GM06990 (cell line): ENCODE results near the gene OVCA2.

ENCODE experiments used
- DNase-seq: peaks from one replicate; pipeline ENCODE4 v3.0.0-alpha.2; 2011; ENCODE audit not compliant: insufficient read length; ENCODE audit errors: extremely low read depth
- H3K27me3 ChIP-seq: replicated peaks from 2 replicates; pipeline ENCODE4 v1.6.0; 2011; ENCODE audit warnings: low read length; ENCODE audit not compliant: control insufficient read depth, insufficient read depth
- H3K36me3 ChIP-seq: 2 replicates; pipeline ENCODE4 v1.5.1; 2011; ENCODE audit warnings: low read length; ENCODE audit not compliant: control insufficient read depth, insufficient read depth
- H3K4me3 ChIP-seq: replicated peaks from 2 replicates; pipeline ENCODE4 v1.5.1; 2011; ENCODE audit warnings: low read depth, mild to moderate bottlenecking, control low read depth, low read length
- TF ChIP-seq, protein P1 (sequence below): IDR thresholded peaks from 2 replicates; pipeline ENCODE4 v1.5.1; 2011; ENCODE audit warnings: low read length, control low read depth, mild to moderate bottlenecking, inconsistent platforms; ENCODE audit not compliant: insufficient read depth, poor library complexity, severe bottlenecking

OVCA2 gene

DNA sequence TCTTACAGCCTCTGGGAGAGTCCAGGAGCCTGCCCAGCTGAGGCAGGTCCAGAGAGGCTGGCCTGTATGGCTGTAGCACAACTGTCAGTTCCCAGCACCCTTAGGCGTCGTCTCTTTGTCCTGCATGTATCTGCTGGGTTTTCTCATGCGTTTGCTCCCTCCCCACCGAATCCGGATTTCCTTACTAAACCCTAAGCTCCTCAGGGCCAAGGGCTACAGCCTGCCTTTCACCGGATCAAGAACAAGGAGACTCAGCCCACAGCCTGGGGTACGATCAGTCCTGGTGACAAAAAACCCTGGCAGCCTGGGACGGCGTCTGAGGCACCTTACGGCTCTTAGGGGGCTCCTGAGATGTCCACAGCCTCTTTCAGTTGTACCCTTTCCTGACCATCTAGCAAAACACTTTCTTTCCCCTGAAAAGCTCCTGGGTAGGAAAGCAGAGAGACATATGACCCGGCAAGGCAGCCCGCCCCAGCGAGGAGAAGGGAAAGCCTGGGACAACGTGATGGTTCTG, 25.3 kb downstream of the OVCA2 start:
- TF ChIP-seq, protein P1, sequence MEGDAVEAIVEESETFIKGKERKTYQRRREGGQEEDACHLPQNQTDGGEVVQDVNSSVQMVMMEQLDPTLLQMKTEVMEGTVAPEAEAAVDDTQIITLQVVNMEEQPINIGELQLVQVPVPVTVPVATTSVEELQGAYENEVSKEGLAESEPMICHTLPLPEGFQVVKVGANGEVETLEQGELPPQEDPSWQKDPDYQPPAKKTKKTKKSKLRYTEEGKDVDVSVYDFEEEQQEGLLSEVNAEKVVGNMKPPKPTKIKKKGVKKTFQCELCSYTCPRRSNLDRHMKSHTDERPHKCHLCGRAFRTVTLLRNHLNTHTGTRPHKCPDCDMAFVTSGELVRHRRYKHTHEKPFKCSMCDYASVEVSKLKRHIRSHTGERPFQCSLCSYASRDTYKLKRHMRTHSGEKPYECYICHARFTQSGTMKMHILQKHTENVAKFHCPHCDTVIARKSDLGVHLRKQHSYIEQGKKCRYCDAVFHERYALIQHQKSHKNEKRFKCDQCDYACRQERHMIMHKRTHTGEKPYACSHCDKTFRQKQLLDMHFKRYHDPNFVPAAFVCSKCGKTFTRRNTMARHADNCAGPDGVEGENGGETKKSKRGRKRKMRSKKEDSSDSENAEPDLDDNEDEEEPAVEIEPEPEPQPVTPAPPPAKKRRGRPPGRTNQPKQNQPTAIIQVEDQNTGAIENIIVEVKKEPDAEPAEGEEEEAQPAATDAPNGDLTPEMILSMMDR = no peak
- Histone ChIP-seq H3K4me3 (no peak overlapping the region), H3K27me3 (no peaks in the 10 kb centered on the region), H3K36me3 (peaks cover 20% of the 10 kb centered on the region)
- DNase-seq = no peak

DNA sequence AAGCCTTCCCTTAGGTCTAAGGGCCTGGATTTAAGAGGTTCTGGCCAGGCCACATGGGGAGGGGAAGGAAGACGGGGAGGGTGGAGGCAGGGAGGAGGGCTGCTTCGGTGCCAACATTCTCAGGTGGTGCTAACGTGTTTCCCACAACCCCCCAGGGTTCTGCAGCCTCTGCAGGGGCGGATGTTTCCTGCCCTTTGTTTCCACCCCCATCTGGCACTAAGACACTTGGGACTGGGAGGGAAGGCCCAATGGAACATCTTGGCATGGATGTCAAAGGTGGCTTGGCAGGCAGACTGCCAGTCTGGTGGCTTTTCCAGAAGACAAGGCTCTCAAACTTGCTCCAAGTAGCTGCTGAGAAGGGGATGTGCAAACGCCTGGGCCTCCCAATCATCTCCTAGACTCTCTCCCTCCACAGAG, 25.8 kb downstream of the OVCA2 start:
- DNase-seq = no peak
- peaks cover 21% of the 10 kb centered on the region for H3K36me3 ChIP-seq
- TF ChIP-seq, protein P1 = no peak
- H3K27me3 ChIP-seq = no peaks in the 10 kb centered on the region
- no peak overlapping the region for H3K4me3 ChIP-seq

DNA sequence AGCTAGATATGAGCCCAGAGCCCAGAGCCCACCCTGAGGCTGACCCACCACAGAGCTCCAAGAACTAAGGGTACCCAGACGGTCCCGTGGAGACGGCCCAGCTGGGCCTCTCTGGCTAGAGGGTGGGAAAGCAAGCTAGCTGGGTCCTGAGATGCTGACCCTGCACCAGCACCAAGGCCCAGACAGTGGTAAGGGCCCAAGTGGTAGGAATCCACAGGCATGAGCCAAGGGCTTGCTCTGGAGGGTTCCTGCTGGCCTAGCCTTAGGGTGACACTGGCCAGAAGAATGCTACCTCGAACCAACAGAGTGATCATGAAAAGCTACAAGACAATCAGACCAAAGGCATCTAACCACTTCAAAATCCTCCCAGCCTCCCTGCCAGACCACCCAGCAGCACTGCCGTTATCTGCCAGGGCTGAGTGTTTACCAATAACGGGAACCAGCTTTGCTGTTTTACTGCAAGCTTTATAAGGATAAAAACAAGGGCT, 26.3 kb downstream of the OVCA2 start:
- H3K36me3 ChIP-seq = peaks cover 21% of the 10 kb centered on the region
- no peak for DNase-seq
- TF ChIP-seq, protein P1 = no peak
- no peak overlapping the region for H3K4me3 ChIP-seq
- H3K27me3 ChIP-seq = no peaks in the 10 kb centered on the region

DNA sequence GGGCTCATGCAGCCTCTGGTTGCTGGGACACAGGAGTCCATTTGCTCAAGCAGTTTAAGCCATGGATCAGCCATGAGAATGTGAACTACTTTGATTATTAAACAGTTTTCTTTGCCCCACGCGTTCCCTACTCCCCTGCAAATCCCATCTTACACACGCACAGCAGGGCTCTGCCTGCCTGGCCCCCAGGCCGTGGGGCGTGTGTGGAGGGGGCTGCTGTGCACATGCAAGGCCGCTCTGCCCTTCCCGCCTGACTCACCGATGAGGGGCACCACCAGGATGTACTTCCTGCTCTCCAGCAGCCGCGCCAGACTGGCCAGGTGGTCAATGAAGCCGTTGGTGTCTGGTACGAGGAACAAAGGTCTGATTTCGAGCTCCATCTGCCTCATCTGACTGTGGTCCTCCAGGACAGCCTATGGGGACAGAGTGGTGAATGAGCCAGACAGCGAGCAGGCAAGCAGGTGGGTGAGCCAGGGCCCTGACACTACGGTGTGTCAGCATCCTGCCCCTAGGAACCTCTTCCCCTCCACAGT, 26.8 kb downstream of the OVCA2 start:
- Histone ChIP-seq H3K4me3 (no peak overlapping the region), H3K27me3 (no peaks in the 10 kb centered on the region), H3K36me3 (peaks cover 21% of the 10 kb centered on the region)
- TF ChIP-seq, protein P1 = no peak
- DNase-seq = no peak

DNA sequence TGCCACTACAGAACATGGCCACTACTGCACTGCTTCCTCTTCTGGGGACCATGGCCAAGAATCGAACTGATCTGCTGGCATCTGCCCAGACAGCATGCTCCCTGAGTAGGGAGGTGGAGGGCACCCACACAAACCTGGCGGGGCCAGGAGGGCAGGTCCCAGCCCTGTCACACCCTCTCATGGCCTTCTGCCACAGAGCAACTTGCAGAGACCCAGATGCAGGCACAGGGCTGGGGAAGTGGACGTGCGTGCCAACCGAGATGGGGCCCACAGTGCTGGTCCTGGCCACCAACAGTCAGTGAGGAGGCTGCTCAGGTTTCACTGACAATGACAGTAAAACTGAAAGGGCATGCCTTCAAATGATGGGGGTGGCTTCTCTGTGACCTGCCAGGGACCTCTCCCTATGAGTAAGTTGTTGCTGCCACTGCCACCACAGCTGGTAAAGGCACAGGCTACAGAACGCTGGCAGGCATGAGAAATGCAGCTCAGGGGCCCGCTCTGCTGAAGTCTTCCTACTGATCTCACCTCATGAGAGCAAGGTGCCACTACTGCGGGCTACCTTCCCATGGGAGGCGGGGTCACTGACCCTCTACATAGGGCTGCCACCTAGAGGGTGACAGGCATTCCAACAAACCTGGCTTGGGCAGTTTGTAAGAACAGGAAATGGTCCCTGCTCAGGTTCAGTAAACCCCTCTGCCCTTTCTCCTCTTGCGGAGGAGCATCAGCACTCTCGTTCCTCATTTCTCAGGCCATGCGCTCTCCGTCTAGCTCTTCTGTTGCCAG, 28.6 kb downstream of the OVCA2 start:
- Histone ChIP-seq H3K36me3 (peaks cover 18% of the 10 kb centered on the region), H3K4me3 (no peak overlapping the region), H3K27me3 (no peaks in the 10 kb centered on the region)
- DNase-seq = peak; percentile 87
- TF ChIP-seq, protein P1 = peak; percentile 40

DNA sequence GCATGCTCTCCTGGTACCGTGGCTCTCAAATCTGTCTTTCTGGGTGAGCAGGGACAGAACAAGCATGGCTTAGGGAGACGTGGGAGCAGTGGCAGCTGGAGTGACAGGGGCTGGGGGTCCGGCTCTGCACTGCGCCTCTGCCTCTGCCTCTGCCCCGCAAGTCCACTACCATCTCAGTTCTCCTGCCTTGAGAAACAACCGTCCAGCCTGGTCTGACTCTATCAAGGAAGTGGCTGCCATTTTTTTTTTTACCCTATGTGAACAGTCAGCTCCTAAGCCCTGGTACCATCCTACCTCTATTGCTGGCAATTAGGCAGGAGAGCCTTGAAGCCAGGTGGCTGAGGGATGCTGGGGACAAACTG, 29.2 kb downstream of the OVCA2 start:
- H3K36me3 ChIP-seq = peaks cover 16% of the 10 kb centered on the region
- H3K27me3 ChIP-seq = no peaks in the 10 kb centered on the region
- no peak overlapping the region for H3K4me3 ChIP-seq
- DNase-seq = no peak
- TF ChIP-seq, protein P1 = no peak
